GM23338 (cell line): Measurements from ENCODE around the gene OR2AE1. TPM values are rescaled to one million over a fixed set of nuclear protein-coding genes. Genes with fewer than 3 reads are reported as not detected.

ENCODE experiments used
- CTCF ChIP-seq, 2 experiments: fragments of 200-600 bp in 1 of 2; sonication (generic) in 1 of 2; conservative IDR thresholded peaks; 2 replicates each; pipeline versions ENCODE4 v1.5.1 to v1.6.1; 2016 to 2017; ENCODE audit warnings: antibody characterized with exemption in 2 of 2, low read depth in 2 of 2, mild to moderate bottlenecking in 2 of 2, moderate library complexity in 1 of 2
- ETS1 ChIP-seq: IDR thresholded peaks from 2 replicates; pipeline ENCODE4 v1.6.1; 2016; ENCODE audit warnings: antibody characterized with exemption
- EZH2 ChIP-seq: fragments of 200-600 bp; sonication (generic); IDR thresholded peaks from one replicate; pipeline ENCODE4 v1.8.0; 2017; ENCODE audit warnings: antibody characterized with exemption, mild to moderate bottlenecking, low read depth; ENCODE audit not compliant: unreplicated experiment
- EZH2phosphoT487 ChIP-seq: fragments of 200-600 bp; sonication (generic); IDR thresholded peaks from one replicate; pipeline ENCODE4 v1.8.1; 2018; ENCODE audit warnings: antibody characterized with exemption; ENCODE audit not compliant: unreplicated experiment
- JUNB ChIP-seq: IDR thresholded peaks from one replicate; pipeline ENCODE4 v1.6.1; 2016; ENCODE audit warnings: antibody characterized with exemption; ENCODE audit not compliant: unreplicated experiment
- NANOG ChIP-seq: IDR thresholded peaks from 2 replicates; pipeline ENCODE4 v1.6.1; 2016; ENCODE audit warnings: antibody characterized with exemption, borderline replicate concordance
- POLR2AphosphoS5 ChIP-seq: IDR thresholded peaks from 2 replicates; pipeline ENCODE4 v1.6.1; 2016; ENCODE audit warnings: antibody characterized with exemption, low read depth
- REST ChIP-seq: IDR thresholded peaks from one replicate; pipeline ENCODE4 v1.6.1; 2018; ENCODE audit warnings: antibody characterized with exemption; ENCODE audit not compliant: unreplicated experiment
- STAT1 ChIP-seq: IDR thresholded peaks from one replicate; pipeline ENCODE4 v1.6.1; 2016; ENCODE audit warnings: antibody characterized with exemption; ENCODE audit not compliant: unreplicated experiment
- ZNF114 ChIP-seq: fragments of 250-450 bp; sonication (Bioruptor Pico); IDR thresholded peaks from 2 replicates; pipeline ENCODE4 v1.5.0; 2020; ENCODE audit warnings: mild to moderate bottlenecking, moderate library complexity
- ZNF331 ChIP-seq: fragments of 250-450 bp; sonication (Bioruptor Pico); IDR thresholded peaks from 2 replicates; pipeline ENCODE4 v1.5.0; 2020; ENCODE audit warnings: low read depth, mild to moderate bottlenecking, moderate library complexity
- polyA plus RNA-seq: library from polyadenylated mRNA; unstranded; fragments of >200 nt; fragmentation: Nextera tagmentation; extraction: Ambion mirVana; gene quantifications from 2 replicates; pipeline ENCODE4 v1.2.1, GENCODE V29; 2016
- total RNA-seq: library from RNA; depleted of rRNA; stranded (reverse); fragments of >200 nt; shearing (Covaris generic); gene quantifications from 2 replicates; pipeline ENCODE4 v1.2.3, GENCODE V29; 2014

OR2AE1 gene
- total and polyA plus RNA-seq, 2 experiments from 2014 or later, result not detected

GRCh38 chr7:99863847-99864440 is 12.9 kb downstream of the OR2AE1 start (continued):
- TF ChIP-seq ETS1 (no peak), REST (no peak), JUNB (no peak), EZH2phosphoT487 (no peak), STAT1 (no peak), NANOG (no peak), ZNF114 (no peak), CTCF (conservative IDR thresholded peaks at IDR 0.05; ENCODE audit: low read depth in 2 of 2) (no peak), EZH2 (no peak), ZNF331 (CRISPR knock-in tag) (no peak), POLR2AphosphoS5 (no peak)
